Fibroblast of villous mesenchyme (primary cell): ENCODE measurements around the gene PDGFA. TPM values are rescaled to one million over a fixed set of nuclear protein-coding genes. Genes with fewer than 3 reads are reported as not detected.
A peak's percentile ranks its signal among the peaks of the same experiment; 100 is the strongest.

Source experiments
- DNase-seq: peaks from one replicate; pipeline ENCODE4 v3.0.0-alpha.2; 2010; ENCODE audit warnings: low read depth
- H3K4me3 ChIP-seq: 2 replicates; pipeline ENCODE4 v1.5.1; 2011; ENCODE audit warnings: low read depth, mild to moderate bottlenecking, low read length
- total RNA-seq: library from RNA; depleted of rRNA; stranded (reverse); fragments of >200 nt; gene quantifications from 2 replicates; pipeline ENCODE4 v1.2.3, GENCODE V29; 2012
- TF ChIP-seq, protein P1 (sequence below): IDR thresholded peaks from 2 replicates; pipeline ENCODE4 v1.5.1; 2012; ENCODE audit warnings: low read depth, mild to moderate bottlenecking, low read length; ENCODE audit not compliant: insufficient read depth

Gene PDGFA
- total RNA-seq, 1 donor: 43.2 TPM

DNA sequence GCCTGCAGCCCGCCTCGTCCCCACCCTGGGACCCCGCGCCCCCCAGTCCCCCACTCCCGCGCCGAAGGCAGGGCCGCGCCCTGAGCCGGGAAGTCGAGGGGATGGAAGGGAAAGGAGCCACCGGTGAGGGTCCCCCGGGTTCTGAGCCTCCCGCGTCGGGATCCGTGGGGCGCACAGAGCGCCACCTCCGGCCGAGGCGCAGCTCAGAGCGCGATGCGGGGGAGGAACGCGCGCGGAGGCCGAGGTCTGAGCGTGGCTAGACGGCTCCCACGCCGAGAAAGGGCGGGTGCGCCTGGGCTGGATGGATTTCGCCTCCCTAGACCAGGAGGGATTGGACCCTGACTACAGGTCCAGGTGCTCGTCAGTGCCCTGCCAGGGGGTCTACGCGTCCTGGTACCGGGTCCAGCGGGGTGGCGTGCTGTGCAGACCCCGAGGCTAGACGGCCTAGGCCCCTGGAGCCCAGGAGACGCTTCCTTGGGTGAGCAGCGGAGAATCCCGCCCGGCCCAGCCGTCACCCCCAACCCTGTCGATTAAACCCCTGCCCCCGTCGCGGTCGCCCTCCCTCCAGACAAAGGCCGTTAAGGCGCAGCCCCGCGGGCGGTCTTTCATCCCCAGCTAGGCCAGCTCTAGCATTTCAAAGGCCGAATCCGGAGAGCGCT is 986 bp upstream of the PDGFA start:
- DNase-seq: no peak
- peak overlapping the region; percentile 57 for H3K4me3 ChIP-seq
- TF ChIP-seq, protein P1, sequence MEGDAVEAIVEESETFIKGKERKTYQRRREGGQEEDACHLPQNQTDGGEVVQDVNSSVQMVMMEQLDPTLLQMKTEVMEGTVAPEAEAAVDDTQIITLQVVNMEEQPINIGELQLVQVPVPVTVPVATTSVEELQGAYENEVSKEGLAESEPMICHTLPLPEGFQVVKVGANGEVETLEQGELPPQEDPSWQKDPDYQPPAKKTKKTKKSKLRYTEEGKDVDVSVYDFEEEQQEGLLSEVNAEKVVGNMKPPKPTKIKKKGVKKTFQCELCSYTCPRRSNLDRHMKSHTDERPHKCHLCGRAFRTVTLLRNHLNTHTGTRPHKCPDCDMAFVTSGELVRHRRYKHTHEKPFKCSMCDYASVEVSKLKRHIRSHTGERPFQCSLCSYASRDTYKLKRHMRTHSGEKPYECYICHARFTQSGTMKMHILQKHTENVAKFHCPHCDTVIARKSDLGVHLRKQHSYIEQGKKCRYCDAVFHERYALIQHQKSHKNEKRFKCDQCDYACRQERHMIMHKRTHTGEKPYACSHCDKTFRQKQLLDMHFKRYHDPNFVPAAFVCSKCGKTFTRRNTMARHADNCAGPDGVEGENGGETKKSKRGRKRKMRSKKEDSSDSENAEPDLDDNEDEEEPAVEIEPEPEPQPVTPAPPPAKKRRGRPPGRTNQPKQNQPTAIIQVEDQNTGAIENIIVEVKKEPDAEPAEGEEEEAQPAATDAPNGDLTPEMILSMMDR: no peak

DNA sequence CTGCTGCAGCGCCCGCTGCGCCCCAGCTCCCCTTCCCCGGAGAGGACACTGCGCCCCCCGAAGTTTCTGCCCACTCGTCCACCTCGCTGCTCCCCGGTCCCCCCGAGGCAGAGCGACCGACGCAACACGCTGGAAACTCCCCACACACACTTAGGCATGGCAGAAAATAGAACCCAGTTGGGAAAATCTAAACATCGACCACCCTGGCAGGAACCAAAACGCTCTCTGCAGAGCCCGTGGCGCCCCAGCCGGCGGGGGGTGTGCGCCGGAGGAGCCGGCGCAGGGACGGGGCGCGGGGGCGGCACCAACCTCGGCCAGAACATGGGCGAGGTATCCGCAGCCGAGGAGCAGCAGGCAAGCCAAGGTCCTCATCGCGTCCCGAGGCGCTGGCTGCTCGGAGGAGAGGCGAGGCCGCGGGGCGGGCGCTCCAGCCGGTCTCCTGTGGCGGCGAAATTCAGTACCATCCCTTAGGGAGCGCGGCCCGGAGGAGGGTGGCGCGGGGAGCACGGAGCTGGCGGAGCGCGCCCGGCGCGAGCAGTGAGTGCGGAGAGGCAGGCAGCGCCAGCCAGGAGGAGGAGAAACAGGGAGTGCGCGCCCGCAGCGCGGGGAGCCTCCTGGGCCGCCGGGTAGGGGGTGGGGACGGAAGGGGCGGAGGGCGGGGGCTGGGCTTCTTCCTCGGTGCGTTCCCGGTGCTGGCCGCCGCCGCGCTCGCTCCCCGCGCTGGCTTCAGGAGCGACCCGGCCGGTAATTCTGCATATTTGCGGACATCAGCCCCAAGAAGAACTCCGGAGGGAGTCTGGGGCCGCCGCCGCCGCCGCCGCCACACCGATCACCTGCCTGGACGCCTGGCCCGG is 789 bp downstream of the PDGFA start:
- TF ChIP-seq, protein P1: no peak
- DNase-seq: peak; percentile 84
- H3K4me3 ChIP-seq: peak overlapping the region; percentile 74

DNA sequence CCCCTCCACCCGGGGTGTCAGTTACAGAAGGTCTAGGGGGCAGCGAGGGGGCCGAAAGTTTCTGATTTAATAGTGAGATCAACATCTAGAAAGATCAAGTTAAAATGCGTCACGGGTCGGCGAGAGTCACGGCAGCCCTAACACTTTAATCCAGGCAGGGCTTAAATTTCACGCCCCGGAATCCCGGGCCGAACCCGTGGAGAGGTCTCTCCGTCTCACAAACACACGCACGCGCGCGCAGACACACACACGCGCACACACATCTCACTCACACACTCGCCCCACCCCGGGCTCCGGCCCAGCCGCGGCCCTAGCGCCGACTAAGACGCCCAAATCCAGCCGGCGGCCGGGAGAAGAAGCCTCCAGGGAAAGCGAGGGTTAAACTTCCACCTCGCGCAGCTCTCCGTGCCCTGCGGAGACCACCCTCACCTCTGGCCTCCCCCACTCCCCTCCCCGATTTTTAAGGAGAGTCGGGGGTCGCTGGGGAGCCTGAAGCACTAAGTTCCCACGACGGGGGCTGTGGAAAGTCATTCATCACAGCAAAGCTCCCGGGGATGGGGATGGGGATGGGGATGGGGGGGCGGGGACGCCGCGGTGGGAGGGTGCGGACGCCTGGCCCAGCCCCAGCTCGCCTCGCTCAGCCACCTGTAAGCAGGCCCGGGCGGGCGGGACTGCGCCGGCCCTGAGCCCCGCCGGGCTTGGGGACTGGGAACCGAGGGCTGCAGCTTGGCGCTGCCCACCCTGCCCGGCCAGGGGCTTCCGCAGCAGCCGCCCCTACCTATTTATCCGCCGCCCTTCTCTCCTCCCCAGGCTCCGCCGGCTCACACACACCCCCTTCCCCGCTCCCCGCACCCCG is 1.6 kb downstream of the PDGFA start:
- TF ChIP-seq, protein P1: no peak
- peak; percentile 83 for DNase-seq
- H3K4me3 ChIP-seq: peak overlapping the region; percentile 74

DNA sequence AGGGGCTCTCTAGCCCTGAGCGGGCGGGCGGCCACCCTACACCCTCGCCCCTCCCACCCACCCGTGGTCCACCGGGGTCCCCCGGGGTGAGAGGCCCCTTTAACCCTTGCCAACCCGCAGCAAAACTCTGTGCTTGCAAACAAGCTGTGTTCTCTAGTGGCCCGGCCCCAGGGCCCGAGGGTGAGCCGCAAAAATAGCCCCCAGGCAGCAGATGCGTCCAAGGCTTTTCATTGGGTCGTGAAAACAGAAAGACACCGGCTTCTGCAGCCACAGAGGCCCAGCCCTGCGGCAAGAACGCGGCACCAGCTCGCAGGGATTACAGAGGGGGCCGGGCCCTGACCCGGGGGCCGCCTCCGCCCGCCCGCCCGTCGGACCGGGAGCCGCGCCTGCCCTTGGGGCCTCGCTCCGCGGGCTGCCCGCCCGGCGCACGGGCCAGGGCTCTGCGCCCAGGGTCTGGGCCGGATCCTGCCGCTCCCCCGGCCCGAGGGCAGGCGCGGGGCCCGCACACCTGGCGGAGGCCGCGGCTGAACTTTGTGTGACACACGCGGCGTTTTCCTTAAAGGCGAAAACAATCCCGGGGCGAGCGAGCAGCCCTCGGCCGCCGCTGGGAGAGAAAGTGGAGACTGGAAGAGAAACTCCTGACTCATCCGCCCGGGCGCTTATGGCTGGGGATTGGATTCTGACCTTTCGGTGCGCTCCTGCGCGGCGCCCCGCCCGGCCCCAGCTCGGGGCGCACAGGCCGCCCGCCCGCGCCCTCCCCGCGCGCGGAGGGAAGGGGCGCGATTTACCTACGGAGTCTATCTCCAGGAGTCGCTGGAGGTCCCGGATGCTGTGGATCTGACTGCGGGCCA is 2.8 kb downstream of the PDGFA start:
- H3K4me3 ChIP-seq: peak overlapping the region; percentile 74
- DNase-seq: peak; percentile 85
- TF ChIP-seq, protein P1: no peak

DNA sequence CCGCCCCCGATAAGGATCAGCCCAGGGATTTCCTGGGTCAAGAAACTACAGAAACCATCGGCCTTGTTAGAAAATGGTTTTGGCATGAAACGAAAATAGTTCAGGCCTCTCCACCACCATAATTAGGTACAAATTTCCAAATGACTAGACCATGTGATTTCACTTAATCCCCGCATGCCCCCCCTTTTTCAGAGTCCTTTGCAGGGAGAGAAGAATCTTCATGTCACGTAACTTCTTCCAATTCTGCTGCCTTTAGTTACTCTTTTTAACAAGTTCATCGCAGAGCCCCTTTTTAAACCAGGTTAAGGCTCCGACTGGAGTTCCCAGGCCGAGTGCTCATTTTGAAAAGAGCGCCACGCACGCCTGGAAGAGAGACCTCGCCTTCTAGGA is 3.4 kb downstream of the PDGFA start:
- peak overlapping the region; percentile 74 for H3K4me3 ChIP-seq
- TF ChIP-seq, protein P1: no peak
- DNase-seq: peak; percentile 72

DNA sequence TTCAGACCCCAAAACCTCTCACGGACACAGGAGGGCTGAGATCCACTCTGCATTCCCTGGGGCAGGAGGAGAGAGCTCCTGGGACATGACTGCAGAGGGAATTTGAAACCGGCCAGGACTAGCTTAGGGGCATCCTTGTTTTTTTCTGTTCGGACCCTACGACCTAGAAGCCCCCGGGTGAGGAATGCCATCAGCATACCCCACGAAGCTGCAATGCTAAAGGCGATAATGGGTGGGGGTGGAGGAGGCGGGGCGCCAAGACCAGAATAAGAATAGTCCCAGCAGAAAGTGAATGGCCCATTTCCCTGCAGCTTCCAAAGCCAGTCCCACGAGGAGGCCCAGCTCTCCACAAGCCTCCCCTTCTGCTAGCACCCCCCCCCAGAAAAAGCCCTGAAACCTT is 4.0 kb downstream of the PDGFA start:
- H3K4me3 ChIP-seq: no peak overlapping the region
- TF ChIP-seq, protein P1: no peak
- no peak for DNase-seq
